Measurements from ENCODE around the gene PLXNA1. TPM values are rescaled to one million over a fixed set of nuclear protein-coding genes. Genes with fewer than 3 reads are reported as not detected.

The PLXNA1 gene
- total and polyA plus RNA-seq, 2 of the 8 experiments (the other 6 are each of a cell fraction or from before 2014, with no cell fraction given): 47.5 to 54.9 TPM

GRCh38 chr3:127009531-127009930, 26.6 kb downstream of the PLXNA1 start:
- Histone ChIP-seq H3K79me1 (ENCODE audit: low read depth, low read length) (0 out of 2 replicates have a peak, but pooled peaks cover 2% of the 10 kb centered on the region), H3K23me2 (ENCODE audit: low read depth, low read length) (no peaks in the 10 kb centered on the region), H3K27ac (ENCODE audit: low read depth, low read length) (no peak overlapping the region), H3K23ac (ENCODE audit: insufficient read length) (no peak overlapping the region), H3K4me3 (ENCODE audit: extremely low read depth in 1 of 4, insufficient read depth in 2 of 4, low read depth in 3 of 4, low read length in 4 of 4) (no peak overlapping the region), H2BK120ac (replicated peaks; ENCODE audit: low read depth, low read length) (no peak overlapping the region), H3K4ac (replicated peaks; ENCODE audit: insufficient read length, low read depth, low read length) (no peak overlapping the region), H3K56ac (replicated peaks; ENCODE audit: insufficient read length, low read depth, low read length) (no peak overlapping the region), H4K20me1 (replicated peaks in 1 of 2; ENCODE audit: control insufficient read depth in 1 of 2, insufficient read depth in 2 of 2, low read length in 2 of 2) (peaks cover 4 to 23% of the 10 kb centered on the region in 2 experiments), H4K8ac (ENCODE audit: extremely low read depth, insufficient read depth, low read length) (no peak overlapping the region), H2BK12ac (ENCODE audit: low read depth, low read length) (no peak overlapping the region), H2BK15ac (ENCODE audit: low read length) (no peak overlapping the region), H2AK5ac (ENCODE audit: low read depth, low read length) (no peak overlapping the region), H3K4me2 (ENCODE audit: insufficient read depth in 1 of 2, low read depth in 2 of 2, low read length in 2 of 2) (no peak overlapping the region), H2AFZ (ENCODE audit: low read length) (no peak overlapping the region), H2BK20ac (ENCODE audit: low read length) (no peak overlapping the region), H3K9ac (replicated peaks in 1 of 4; ENCODE audit: extremely low read depth in 1 of 4, low read depth in 3 of 4, low read length in 3 of 4) (no peak overlapping the region), H3K36me3 (ENCODE audit: control insufficient read depth in 2 of 4, insufficient read depth in 4 of 4, low read length in 3 of 4) (peaks cover 2 to 17% (median 10%) of the 10 kb centered on the region in 4 experiments; a peak in 6 of 8 replicates), H3K18ac (ENCODE audit: extremely low read depth, low read length) (no peak overlapping the region), H3K79me2 (ENCODE audit: control insufficient read depth in 1 of 2, insufficient read depth in 2 of 2, low read length in 2 of 2) (no peaks in the 10 kb centered on the region), H3K4me1 (replicated peaks in 1 of 4; ENCODE audit: control insufficient read depth in 3 of 4, insufficient read depth in 4 of 4, low read length in 3 of 4) (no peaks in the 10 kb centered on the region; a peak in 3 of 7 replicates), H3K27me3 (replicated peaks in 1 of 4; ENCODE audit: control insufficient read depth in 3 of 4, extremely low read depth in 1 of 4, insufficient read depth in 3 of 4, low read length in 3 of 4) (no peaks in the 10 kb centered on the region), H3K14ac (ENCODE audit: insufficient read length) (no peak overlapping the region), H4K5ac (ENCODE audit: insufficient read length, low read depth, low read length) (no peak overlapping the region), H4K91ac (replicated peaks; ENCODE audit: insufficient read length, low read length) (no peak overlapping the region), H3K9me3 (ENCODE audit: insufficient read depth in 2 of 2, low read depth in 1 of 2, low read length in 1 of 2) (no peaks in the 10 kb centered on the region), H2BK5ac (ENCODE audit: low read depth, low read length) (no peak overlapping the region)
- FAIRE-seq (no peak), DNase-seq (ENCODE audit: low read depth in 1 of 2, low spot score in 2 of 2) (no peak)
- WGBS, 2 experiments (ENCODE audit: extremely low coverage in 1 of 2, insufficient coverage in 1 of 2, insufficient read length in 1 of 2, insufficient replicate concordance in 2 of 2, low coverage in 1 of 2, low lambda C conversion rate in 2 of 2, missing lambda C conversion rate in 1 of 2): 88% methylated on average over 10 of the region's 10 CpGs; no CpG with 5 or more reads in 1 of the 2 experiments
- CTCF ChIA-PET (ENCODE audit: partially characterized antibody): interaction anchor here (1.1 to 1.5 kb wide), 5 partner anchors 12 to 442 kb away, joined by 3 to 5 read pairs (median 3); no protein-coding TSS in a partner anchor
- TF ChIP-seq SIRT6 (IDR thresholded peaks at IDR 0.05; ENCODE audit: low read length) (no peak), FOSL1 (IDR thresholded peaks at IDR 0.05; ENCODE audit: insufficient read depth, low read depth, low read length) (no peak), SP4 (IDR thresholded peaks at IDR 0.05; ENCODE audit: low read length) (no peak), SP2 (IDR thresholded peaks at IDR 0.05; ENCODE audit: low read length) (no peak), BRCA1 (IDR thresholded peaks at IDR 0.05; ENCODE audit: low read depth, low read length) (no peak), CBX8 (IDR thresholded peaks at IDR 0.05; ENCODE audit: borderline replicate concordance, low read depth, low read length) (no peak), CTCF (IDR thresholded peaks at IDR 0.05; ENCODE audit: control extremely low read depth in 1 of 3, insufficient read depth in 1 of 3, low read depth in 1 of 3, low read length in 3 of 3) (no peak), CHD2 (IDR thresholded peaks at IDR 0.05; ENCODE audit: low read length) (no peak)
- POLR2A ChIA-PET (ENCODE audit: partially characterized antibody): interaction anchor here (0.8 to 1.3 kb wide), 2 partner anchors 17 to 19 kb away, joined by 3 read pairs; no protein-coding TSS in a partner anchor

Data from H1 (cell line).